HK-2 (cell line): ENCODE measurements around the gene SLC9A8.

ENCODE experiments used
- DNase-seq: peaks from one replicate; pipeline ENCODE4 v3.0.0-alpha.2; 2018; ENCODE audit not compliant: unreplicated experiment

SLC9A8 gene

GRCh38 chr20:49915380-49916145 lies 102.9 kb downstream of the SLC9A8 start, which contains the start of gene SPATA2:
SPATA2 (minus strand) TSS chr20:49915529; CDS start chr20:49908490, 7,039 bp downstream.
- DNase-seq, result peak; percentile 97

DNA sequence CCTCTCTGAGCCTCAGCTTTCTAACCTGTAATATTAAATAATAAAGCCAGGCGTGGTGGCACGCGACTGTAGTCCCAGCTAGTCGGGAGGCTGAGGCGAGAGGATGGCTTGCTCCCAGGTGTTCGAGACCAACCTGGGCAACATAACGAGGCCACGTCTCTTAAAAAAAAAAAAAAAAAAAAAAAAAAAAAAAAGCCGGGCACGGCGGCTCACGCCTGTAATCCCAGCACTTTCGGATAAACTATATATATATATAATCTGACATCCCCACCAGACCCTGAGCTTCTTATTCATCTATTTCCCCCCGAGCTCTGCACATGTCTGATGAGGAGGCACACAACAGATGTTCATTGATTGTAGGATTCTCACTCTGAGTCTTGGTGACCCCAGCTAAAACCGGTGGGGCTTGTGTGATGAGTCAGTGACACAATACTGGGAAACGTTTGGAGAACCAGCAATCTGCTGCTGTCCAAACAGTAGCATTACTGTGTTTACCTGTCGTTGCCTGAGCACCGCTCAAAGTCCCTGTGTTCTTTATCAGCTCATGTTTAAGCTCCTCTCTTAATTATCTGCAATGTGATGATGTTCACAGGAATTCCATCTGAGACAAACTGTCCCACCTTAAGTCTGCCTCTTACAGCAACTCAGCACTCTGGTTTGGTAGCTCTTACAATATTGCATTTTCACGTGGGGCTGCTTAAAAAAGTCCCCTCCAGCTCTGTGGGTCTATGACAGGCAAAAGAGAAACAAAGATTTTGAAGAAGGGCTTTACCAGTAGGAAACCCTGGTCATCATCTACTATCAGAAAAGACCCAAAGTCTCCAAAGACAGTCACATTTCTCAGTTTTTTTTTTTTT lies 103.7 kb downstream of the SLC9A8 start:
- peak; percentile 53 for DNase-seq

DNA sequence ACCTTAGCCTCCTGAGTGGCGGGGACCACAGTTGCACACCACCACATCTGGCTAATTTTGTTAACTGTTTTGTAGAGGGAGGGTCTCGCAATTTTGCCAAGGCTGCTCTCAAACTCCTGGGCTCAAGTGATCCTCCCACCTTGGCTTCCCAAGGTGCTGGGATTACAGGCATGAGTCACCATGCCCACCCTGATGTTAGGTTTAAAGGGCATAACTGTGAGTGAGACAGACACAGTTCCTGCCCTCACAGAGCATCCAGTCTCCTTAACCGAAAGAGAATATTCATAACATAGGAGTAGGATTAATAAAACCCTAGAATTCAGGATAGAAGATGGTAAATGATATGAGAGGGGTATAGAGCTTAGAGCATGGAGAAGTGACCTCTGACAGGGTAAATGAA lies 105.8 kb downstream of the SLC9A8 start:
- DNase-seq, result no peak

GRCh38 chr20:49919009-49919408 lies 106.4 kb downstream of the SLC9A8 start:
- DNase-seq, result no peak

GRCh38 chr20:49919461-49919860 lies 106.8 kb downstream of the SLC9A8 start:
- DNase-seq, result no peak

GRCh38 chr20:49924247-49924646 lies 111.6 kb downstream of the SLC9A8 start:
- no peak for DNase-seq

DNA sequence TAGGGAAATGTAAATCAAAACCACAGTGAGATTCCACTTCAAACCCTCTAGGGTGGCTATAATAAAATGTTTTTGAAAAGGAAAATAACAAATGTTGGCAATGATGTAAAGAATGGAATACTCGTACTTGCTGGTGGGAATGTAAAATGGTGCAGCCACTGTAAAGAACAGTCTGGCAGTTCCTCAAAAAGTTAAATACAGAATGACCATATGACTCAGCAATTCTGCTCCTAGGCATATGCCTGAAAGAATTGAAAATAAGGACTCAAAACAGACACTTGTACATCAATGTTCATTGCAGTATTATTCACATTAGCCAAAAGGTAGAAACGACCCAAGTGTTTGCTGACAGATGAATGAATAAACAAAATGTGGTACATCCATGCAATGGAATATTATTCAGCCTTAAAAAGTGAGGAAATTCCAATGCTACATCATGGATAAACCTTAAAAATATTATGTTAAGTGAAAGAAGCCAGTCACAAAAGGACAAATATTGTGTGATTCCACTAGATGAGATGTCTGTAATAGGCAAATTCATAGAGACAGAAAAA lies 113.3 kb downstream of the SLC9A8 start:
- DNase-seq, result no peak

DNA sequence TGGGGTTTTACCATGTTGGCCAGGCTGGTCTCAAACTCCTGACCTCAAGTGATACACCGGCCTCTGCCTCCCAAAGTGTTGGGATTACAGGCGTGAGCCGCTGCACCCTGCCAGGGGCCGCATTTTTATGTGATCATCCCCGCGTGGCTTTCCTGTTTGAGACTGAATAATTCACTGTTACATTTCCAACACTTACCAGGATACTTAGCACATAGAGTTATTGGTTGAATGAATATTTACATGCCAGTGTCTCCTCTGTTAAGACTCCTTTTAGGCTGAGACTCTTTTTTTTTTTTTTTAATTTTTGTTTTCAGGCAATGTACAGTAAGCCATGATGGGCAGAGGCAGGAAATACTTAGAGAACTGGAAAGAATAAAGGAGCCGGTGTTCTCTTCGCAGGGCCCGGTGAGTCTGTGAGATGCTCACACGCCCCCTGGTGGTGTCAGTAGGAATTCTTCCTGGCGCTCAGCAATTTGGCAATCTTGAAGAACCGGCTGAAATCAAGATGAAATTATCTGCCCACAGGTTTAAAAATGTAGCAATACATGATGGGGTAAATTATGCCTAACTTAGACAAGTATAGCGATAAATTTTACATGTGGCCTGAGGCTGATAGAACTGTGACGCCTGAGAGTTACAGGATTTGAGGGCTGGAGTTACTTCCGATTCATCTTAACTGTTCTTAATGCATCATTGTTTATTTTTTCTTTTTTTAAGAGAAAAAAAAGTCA lies 115.9 kb downstream of the SLC9A8 start:
- peak; percentile 85 for DNase-seq

DNA sequence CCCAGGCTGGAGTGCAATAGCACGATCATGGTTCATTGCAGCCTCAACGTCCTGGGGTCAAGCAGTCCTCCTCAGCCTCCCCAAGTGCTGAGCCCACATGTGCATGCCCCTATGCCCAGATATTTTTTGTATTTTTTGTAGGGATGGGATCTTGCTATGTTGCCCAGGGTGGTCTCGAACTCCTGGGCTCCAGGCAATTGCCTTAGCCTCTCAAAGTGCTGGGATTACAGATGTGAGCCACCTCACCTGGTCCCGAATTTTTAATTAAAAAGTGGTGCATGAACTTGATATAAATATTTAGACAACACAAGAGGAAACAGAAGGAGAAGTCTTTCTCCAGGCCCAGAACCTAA lies 116.5 kb downstream of the SLC9A8 start:
- DNase-seq, result no peak

DNA sequence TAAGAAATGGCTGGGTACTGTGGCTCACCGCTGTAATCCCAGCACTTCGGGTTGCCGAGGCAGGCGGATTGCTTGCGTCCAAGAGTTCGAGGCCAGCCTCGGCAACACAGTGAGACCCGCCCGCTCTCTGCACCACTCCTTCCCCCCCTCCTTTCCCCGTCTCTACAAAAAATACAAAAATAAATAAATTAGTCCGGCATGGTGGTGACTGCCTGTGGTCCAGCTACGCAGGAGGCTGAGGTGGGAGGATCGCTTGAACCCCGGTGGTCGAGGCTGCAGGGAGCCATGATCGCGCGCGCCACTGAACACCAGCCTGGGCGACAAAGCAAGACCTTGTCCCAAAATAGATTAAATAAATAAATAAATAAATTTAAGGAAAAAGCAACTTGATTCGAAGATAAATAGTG lies 123.1 kb downstream of the SLC9A8 start:
- no peak for DNase-seq

GRCh38 chr20:49936153-49937026 lies 123.8 kb downstream of the SLC9A8 start, which contains the start of gene RNF114:
RNF114 (plus strand) TSS chr20:49936397; CDS start chr20:49936413, 16 bp downstream.
- peak; percentile 94 for DNase-seq

DNA sequence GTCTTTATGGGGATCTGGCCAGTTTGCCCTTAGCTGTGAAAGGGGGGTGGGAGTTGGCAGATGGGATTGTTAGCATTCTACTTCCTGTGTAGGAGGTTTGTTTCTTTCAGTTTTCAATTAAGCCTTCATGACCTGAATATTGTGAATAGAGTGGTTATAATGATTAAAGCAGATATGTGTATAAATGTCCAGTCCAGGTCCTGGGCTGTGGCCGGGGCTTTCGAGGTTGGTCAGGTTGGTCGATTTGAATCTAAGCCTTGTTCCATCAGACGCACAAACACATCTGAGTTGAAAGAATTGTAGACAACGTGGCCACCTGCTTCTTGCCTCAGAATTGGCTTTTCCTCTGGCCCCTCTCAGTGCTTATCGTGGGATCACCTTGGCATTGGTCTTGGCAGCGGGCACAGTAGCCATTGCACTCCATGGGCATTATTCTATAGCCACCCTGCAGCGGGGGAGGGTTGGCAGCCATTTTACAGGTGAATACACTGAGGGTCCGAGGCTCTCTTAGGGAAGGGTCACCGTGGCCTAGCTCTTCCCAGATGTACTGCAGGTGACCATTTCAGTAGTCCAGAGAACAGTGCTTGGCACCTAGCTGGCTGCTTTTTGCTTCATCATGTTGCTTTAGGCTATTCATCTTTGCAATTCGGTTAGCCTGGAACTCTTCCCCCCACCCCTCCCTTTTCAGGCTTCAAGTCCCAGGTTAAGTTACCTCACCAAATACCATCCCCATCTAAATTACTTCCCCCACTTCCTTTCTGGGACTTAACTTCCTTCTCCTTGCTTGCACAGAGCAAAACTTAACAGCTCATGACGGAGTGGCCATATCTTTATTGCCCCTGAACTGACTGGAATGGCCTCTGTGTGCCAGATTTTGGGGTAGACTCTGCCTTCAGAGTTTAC lies 124.7 kb downstream of the SLC9A8 start:
- no peak for DNase-seq

GRCh38 chr20:49938173-49939163 lies 125.8 kb downstream of the SLC9A8 start:
- DNase-seq, result no peak

- DNase-seq, result no peak
These were observed 128.8 kb downstream of the SLC9A8 start for GRCh38 chr20:49941456-49941855.
